ENCODE data around the gene AFAP1L1. TPM values are rescaled to one million over a fixed set of nuclear protein-coding genes. Genes with fewer than 3 reads are reported as not detected.

Gene AFAP1L1
- total and polyA plus RNA-seq, 7 experiments from 2014 or later: 0.08 to 1.1 (median 0.49) TPM; not detected in 2

DNA sequence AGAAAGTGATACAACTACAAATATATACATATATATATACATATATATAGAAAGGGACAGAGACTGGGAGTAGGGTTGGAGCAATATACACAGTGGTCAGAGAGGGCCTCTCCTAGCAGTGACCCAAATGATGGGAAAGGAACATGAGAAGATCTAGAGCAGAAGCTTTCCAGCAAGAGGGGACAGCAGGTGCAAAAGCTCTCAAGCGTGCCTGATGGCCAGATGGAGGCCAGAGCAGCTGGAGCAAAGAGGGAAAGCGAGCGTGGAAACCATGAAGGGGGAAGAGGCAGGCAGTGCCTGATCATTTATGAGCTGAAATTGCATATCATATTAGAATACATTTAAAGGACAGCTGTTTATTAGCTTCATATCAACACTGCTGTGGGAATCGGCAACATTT, 66.1 kb downstream of the AFAP1L1 start:
- Histone ChIP-seq H3K4me1 (ENCODE audit: control insufficient read depth in 2 of 2, insufficient read depth in 2 of 2, low read length in 2 of 2) (no peaks in the 10 kb centered on the region), H3K27ac (ENCODE audit: low read depth, low read length) (no peak overlapping the region), H3K27me3 (ENCODE audit: control insufficient read depth in 2 of 2, insufficient read depth in 2 of 2, low read length in 2 of 2) (no peaks in the 10 kb centered on the region), H3K36me3 (ENCODE audit: control insufficient read depth in 2 of 3, insufficient read depth in 3 of 3, low read length in 3 of 3) (no peaks in the 10 kb centered on the region), H3K4me3 (ENCODE audit: low read length) (no peak overlapping the region), H3K9me3 (ENCODE audit: control insufficient read depth in 2 of 3, low read length in 3 of 3) (no peaks in the 10 kb centered on the region)
- H3K36me3 Mint-ChIP-seq: peaks cover 0 to 20% (median 9%) of the 10 kb centered on the region in 5 donors
- H3K4me3 Mint-ChIP-seq: no peak overlapping the region
- H3K9me3 Mint-ChIP-seq: no peaks in the 10 kb centered on the region
- H3K4me1 Mint-ChIP-seq: peaks cover 0 to 5% (median 0%) of the 10 kb centered on the region in 7 donors
- peaks cover 0 to 35% (median 4%) of the 10 kb centered on the region in 5 donors for H3K27me3 Mint-ChIP-seq
- intact Hi-C loops (cut with micrococcal nuclease): no loop called here
- CTCF ChIA-PET: no interaction called here
- peak overlapping the region in 1 of 9 donors; percentile 47 for H3K27ac Mint-ChIP-seq
- DNase-seq (no peak), ATAC-seq (no peak)
- POLR2A ChIA-PET: no interaction called here

GRCh38 chr5:149338364-149338763, 66.7 kb downstream of the AFAP1L1 start:
- ATAC-seq: no peak
- Mint-ChIP-seq H3K36me3 (peaks cover 0 to 19% (median 8%) of the 10 kb centered on the region in 5 donors), H3K9me3 (no peaks in the 10 kb centered on the region), H3K4me1 (peaks cover 0 to 8% (median 4%) of the 10 kb centered on the region in 7 donors), H3K27me3 (peaks cover 0 to 35% (median 4%) of the 10 kb centered on the region in 5 donors), H3K27ac (no peak overlapping the region), H3K4me3 (no peak overlapping the region)
- ChIA-PET CTCF (no interaction called here), POLR2A (no interaction called here)
- Histone ChIP-seq H3K27ac (ENCODE audit: low read depth, low read length) (no peak overlapping the region), H3K36me3 (ENCODE audit: control insufficient read depth in 2 of 3, insufficient read depth in 3 of 3, low read length in 3 of 3) (no peaks in the 10 kb centered on the region), H3K4me3 (ENCODE audit: low read length) (no peak overlapping the region), H3K9me3 (ENCODE audit: control insufficient read depth in 2 of 3, low read length in 3 of 3) (no peaks in the 10 kb centered on the region), H3K27me3 (ENCODE audit: control insufficient read depth in 2 of 2, insufficient read depth in 2 of 2, low read length in 2 of 2) (no peaks in the 10 kb centered on the region), H3K4me1 (ENCODE audit: control insufficient read depth in 2 of 2, insufficient read depth in 2 of 2, low read length in 2 of 2) (peaks cover 0 to 2% of the 10 kb centered on the region in 2 donors)
- intact Hi-C loops (cut with micrococcal nuclease): no loop called here
- DNase-seq: no peak

GRCh38 chr5:149340920-149341319, 69.3 kb downstream of the AFAP1L1 start:
- no peak for DNase-seq
- no peak for ATAC-seq
- Mint-ChIP-seq H3K36me3 (peaks cover 0 to 11% (median 8%) of the 10 kb centered on the region in 5 donors), H3K27ac (no peak overlapping the region), H3K27me3 (peaks cover 0 to 27% (median 4%) of the 10 kb centered on the region in 5 donors), H3K4me1 (peaks cover 16 to 27% (median 23%) of the 10 kb centered on the region in 7 donors), H3K4me3 (no peak overlapping the region), H3K9me3 (no peaks in the 10 kb centered on the region)
- peaks cover 2 to 10% of the 10 kb centered on the region in 2 donors for H3K4me1 ChIP-seq (ENCODE audit: control insufficient read depth in 2 of 2, insufficient read depth in 2 of 2, low read length in 2 of 2)
- H3K4me3 ChIP-seq (ENCODE audit: low read length): no peak overlapping the region
- ChIA-PET CTCF (interaction anchor here (0.6 to 1.2 kb wide), 3 partner anchors 27 to 133 kb away, joined by 3 to 4 read pairs (median 3); no protein-coding TSS in a partner anchor), POLR2A (interaction anchor here (13.8 kb wide), 1 partner anchor 16 kb away, joined by 258 read pairs; the partner anchor contains the start of gene PCYOX1L)
- intact Hi-C loops (cut with micrococcal nuclease): loop anchor here (10.0 kb wide), 3 partner anchors 394 to 1744 kb away; partner anchors contain the start of genes ADRB2 (in 1 of the 2), PPARGC1B (in 1 of the 2) and TNIP1 (in 1 of the 2)
- H3K36me3 ChIP-seq (ENCODE audit: control insufficient read depth in 2 of 3, insufficient read depth in 3 of 3, low read length in 3 of 3): no peaks in the 10 kb centered on the region
- no peak overlapping the region for H3K27ac ChIP-seq (ENCODE audit: low read depth, low read length)
- H3K27me3 ChIP-seq (ENCODE audit: control insufficient read depth in 2 of 2, insufficient read depth in 2 of 2, low read length in 2 of 2): no peaks in the 10 kb centered on the region
- H3K9me3 ChIP-seq (ENCODE audit: control insufficient read depth in 2 of 3, low read length in 3 of 3): no peaks in the 10 kb centered on the region

DNA sequence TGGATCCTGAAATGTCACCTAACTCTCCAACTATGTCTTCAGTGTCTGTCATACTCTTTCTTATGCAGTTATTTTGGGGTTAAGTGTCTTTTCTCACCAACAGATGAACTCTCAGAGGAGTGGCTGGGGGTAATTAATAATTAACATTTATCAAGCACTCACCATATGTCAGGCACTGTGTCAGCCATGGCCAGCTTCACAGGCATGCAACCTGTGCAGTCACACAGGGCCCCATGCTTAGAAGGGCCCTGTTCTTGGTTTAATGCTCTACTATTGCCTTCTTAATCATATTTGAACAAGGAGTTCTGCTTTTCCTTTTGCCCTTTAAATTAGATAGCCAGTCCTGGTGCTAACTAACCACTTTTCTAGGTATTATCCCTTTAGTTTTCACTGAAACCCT, 70.2 kb downstream of the AFAP1L1 start:
- no peak overlapping the region for H3K4me3 Mint-ChIP-seq
- Histone ChIP-seq H3K4me3 (ENCODE audit: low read length) (no peak overlapping the region), H3K4me1 (ENCODE audit: control insufficient read depth in 2 of 2, insufficient read depth in 2 of 2, low read length in 2 of 2) (peaks cover 9 to 11% of the 10 kb centered on the region in 2 donors), H3K27ac (ENCODE audit: low read depth, low read length) (no peak overlapping the region), H3K27me3 (ENCODE audit: control insufficient read depth in 2 of 2, insufficient read depth in 2 of 2, low read length in 2 of 2) (no peaks in the 10 kb centered on the region), H3K9me3 (ENCODE audit: control insufficient read depth in 2 of 3, low read length in 3 of 3) (no peaks in the 10 kb centered on the region), H3K36me3 (ENCODE audit: control insufficient read depth in 2 of 3, insufficient read depth in 3 of 3, low read length in 3 of 3) (no peaks in the 10 kb centered on the region)
- ATAC-seq (no peak), DNase-seq (no peak)
- H3K27me3 Mint-ChIP-seq: peaks cover 0 to 24% (median 4%) of the 10 kb centered on the region in 5 donors
- H3K4me1 Mint-ChIP-seq: peaks cover 18 to 35% (median 29%) of the 10 kb centered on the region in 7 donors
- ChIA-PET CTCF (interaction anchor here (0.9 to 1.0 kb wide), 2 partner anchors 25 to 27 kb away, joined by 3 read pairs; no protein-coding TSS in a partner anchor), POLR2A (interaction anchor here (1.5 to 13.8 kb wide), 3 partner anchors 9 to 210 kb away, joined by 3 to 258 read pairs (median 3); partner anchors contain the start of gene PCYOX1L)
- peak overlapping the region in 3 of 9 donors; percentile 9 to 80 (median 26) for H3K27ac Mint-ChIP-seq
- H3K36me3 Mint-ChIP-seq: peaks cover 0 to 15% (median 8%) of the 10 kb centered on the region in 5 donors
- no peaks in the 10 kb centered on the region for H3K9me3 Mint-ChIP-seq
- intact Hi-C loops (cut with micrococcal nuclease): loop anchor here (10.0 kb wide), 3 partner anchors 393 to 1743 kb away; partner anchors contain the start of genes ADRB2 (in 1 of the 2), PPARGC1B (in 1 of the 2) and TNIP1 (in 1 of the 2)

DNA sequence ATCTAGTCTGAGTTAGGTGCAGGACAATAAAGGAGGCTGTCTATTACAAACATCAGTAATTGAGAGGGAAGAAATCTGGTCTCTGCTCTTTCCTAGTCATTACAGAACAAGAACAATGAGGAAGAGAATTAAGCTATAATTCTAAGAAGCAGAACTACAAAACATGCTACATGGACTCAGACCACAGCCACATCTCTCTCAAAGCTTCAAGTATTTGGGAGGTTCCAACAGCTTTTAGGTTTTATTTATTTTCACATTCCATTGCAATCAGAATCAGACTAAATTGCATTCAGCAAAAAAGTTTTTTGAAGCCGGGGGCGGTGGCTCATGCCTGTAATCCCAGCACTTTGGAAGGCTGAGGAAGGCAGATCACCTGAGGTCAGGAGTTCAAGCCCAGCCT, 72.5 kb downstream of the AFAP1L1 start:
- peaks cover 39 to 58% (median 49%) of the 10 kb centered on the region in 7 donors for H3K4me1 Mint-ChIP-seq
- Histone ChIP-seq H3K27ac (ENCODE audit: low read depth, low read length) (peak overlapping the region; percentile 75), H3K4me1 (ENCODE audit: control insufficient read depth in 2 of 2, insufficient read depth in 2 of 2, low read length in 2 of 2) (peaks cover 32% of the 10 kb centered on the region in 2 donors), H3K36me3 (ENCODE audit: control insufficient read depth in 2 of 3, insufficient read depth in 3 of 3, low read length in 3 of 3) (peaks cover 0 to 4% (median 2%) of the 10 kb centered on the region in 3 experiments), H3K4me3 (ENCODE audit: low read length) (no peak overlapping the region), H3K27me3 (ENCODE audit: control insufficient read depth in 2 of 2, insufficient read depth in 2 of 2, low read length in 2 of 2) (no peaks in the 10 kb centered on the region), H3K9me3 (ENCODE audit: control insufficient read depth in 2 of 3, low read length in 3 of 3) (no peaks in the 10 kb centered on the region)
- H3K27ac Mint-ChIP-seq: peak overlapping the region; percentile 64 to 95 (median 92)
- H3K9me3 Mint-ChIP-seq: no peaks in the 10 kb centered on the region
- ATAC-seq (peak; percentile 11), DNase-seq (no peak)
- H3K4me3 Mint-ChIP-seq: peak overlapping the region; percentile 37 to 97 (median 62)
- intact Hi-C loops (cut with micrococcal nuclease): loop anchor here (2.0 to 10.0 kb wide), 9 partner anchors 45 to 1741 kb away; partner anchors contain the start of genes PPARGC1B (in 2 of the 2), TNIP1 (in 2 of the 2), ADRB2 (in 1 of the 2) and FBXO38 (in 1 of the 2)
- ChIA-PET POLR2A (interaction anchor here (0.8 to 13.8 kb wide), 10 partner anchors 8 to 207 kb away, joined by 3 to 258 read pairs (median 5); partner anchors contain the start of genes CSNK1A1 and PCYOX1L), CTCF (interaction anchor here (0.8 to 5.0 kb wide), 7 partner anchors 11 to 90 kb away, joined by 3 to 24 read pairs (median 4); partner anchors contain the start of gene PCYOX1L)
- peaks cover 0 to 11% (median 0%) of the 10 kb centered on the region in 5 donors for H3K27me3 Mint-ChIP-seq
- peaks cover 5 to 32% (median 18%) of the 10 kb centered on the region in 5 donors for H3K36me3 Mint-ChIP-seq

DNA sequence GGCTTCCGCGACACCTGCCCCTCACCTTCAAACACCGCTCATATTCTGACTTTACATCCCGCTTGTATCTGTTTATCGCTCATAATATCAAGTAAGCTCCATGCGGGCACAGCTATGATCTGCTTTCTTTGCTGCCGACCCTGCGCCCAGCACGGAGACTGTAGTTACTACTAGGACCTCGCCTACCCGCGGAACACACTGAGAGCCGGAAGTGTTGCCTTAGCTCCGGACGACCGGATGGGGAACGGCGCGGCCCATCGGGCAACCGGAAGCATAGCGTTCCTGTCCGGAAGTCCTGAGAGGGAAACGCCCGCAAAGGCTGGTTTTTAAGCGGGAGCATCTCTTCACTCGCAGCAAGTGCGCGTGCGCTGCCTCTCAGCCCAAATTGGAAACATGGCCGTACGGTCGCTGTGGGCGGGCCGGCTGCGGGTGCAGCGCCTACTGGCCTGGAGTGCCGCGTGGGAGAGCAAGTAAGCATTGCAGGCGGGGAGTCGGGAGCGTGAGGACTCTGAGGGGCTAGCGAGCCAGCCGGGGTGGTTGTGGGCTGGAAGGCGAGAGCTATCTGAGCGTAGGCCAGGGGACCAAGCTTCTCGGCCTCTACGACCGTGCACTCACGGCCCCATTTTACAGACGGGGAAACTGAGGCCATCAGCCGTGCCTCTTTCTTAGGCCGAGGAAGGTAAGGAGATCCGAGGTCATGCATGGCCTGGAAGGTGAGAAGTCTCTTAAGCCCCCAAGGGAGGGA, 73.7 kb downstream of the AFAP1L1 start, which contains the start of gene GRPEL2:
TSS of gene GRPEL2 (plus strand) at position 353 of the 745 bp plus-strand sequence. CDS start at position 394, 41 bp downstream.
- CTCF ChIA-PET: interaction anchor here (0.6 to 5.0 kb wide), 10 partner anchors 8 to 89 kb away, joined by 3 to 24 read pairs (median 4); partner anchors contain the start of gene PCYOX1L
- POLR2A ChIA-PET: interaction anchor here (0.6 to 13.8 kb wide), 13 partner anchors 10 to 614 kb away, joined by 3 to 258 read pairs (median 5); partner anchors contain the start of genes CSNK1A1 and PCYOX1L
- Histone ChIP-seq H3K36me3 (ENCODE audit: control insufficient read depth in 2 of 3, insufficient read depth in 3 of 3, low read length in 3 of 3) (peaks cover 8 to 13% (median 13%) of the 10 kb centered on the region in 3 experiments), H3K4me3 (ENCODE audit: low read length) (peak within 1 kb of the TSS; percentile 90), H3K4me1 (ENCODE audit: control insufficient read depth in 2 of 2, insufficient read depth in 2 of 2, low read length in 2 of 2) (peaks cover 37 to 43% of the 10 kb centered on the region in 2 donors), H3K9me3 (ENCODE audit: control insufficient read depth in 2 of 3, low read length in 3 of 3) (no peaks in the 10 kb centered on the region), H3K27ac (ENCODE audit: low read depth, low read length) (peak within 1 kb of the TSS; percentile 75), H3K27me3 (ENCODE audit: control insufficient read depth in 2 of 2, insufficient read depth in 2 of 2, low read length in 2 of 2) (no peaks in the 10 kb centered on the region)
- intact Hi-C loops (cut with micrococcal nuclease): loop anchor here (1.0 to 10.0 kb wide), 15 partner anchors 12 to 1739 kb away; partner anchors contain the start of genes ADRB2 (in 2 of the 2), CSNK1A1 (in 2 of the 2), PPARGC1B (in 2 of the 2) and TNIP1 (in 2 of the 2)
- Mint-ChIP-seq H3K27me3 (peaks cover 0 to 1% (median 0%) of the 10 kb centered on the region in 5 donors), H3K27ac (peak within 1 kb of the TSS; percentile 89 to 95 (median 92)), H3K4me1 (peaks cover 47 to 69% (median 59%) of the 10 kb centered on the region in 7 donors), H3K4me3 (peak within 1 kb of the TSS; percentile 80 to 97 (median 93)), H3K9me3 (no peaks in the 10 kb centered on the region), H3K36me3 (peaks cover 13 to 42% (median 26%) of the 10 kb centered on the region in 5 donors)
- DNase-seq (peak; percentile 62 to 90 (median 80)), ATAC-seq (peak; percentile 78)

Measured in naive thymus-derived CD4-positive, alpha-beta T cell (primary cell).